GM18951 (cell line): ENCODE data around the gene KANSL3.
A peak's percentile ranks its signal among the peaks of the same experiment; 100 is the strongest.

ENCODE experiments used
- POLR2A ChIP-seq: IDR thresholded peaks from 4 replicates; pipeline ENCODE4 v1.6.1; 2011; ENCODE audit warnings: mild to moderate bottlenecking; ENCODE audit not compliant: insufficient read length, insufficient read depth; ENCODE audit errors: extremely low read depth
- in situ Hi-C: fragments of 300-500 bp; cut with MboI; formaldehyde crosslinking; loops from one replicate; pipeline ENCODE4 v1.12.0; 2022; ENCODE audit warnings: low sequenced_read_pairs, mixed read lengths, inconsistent platforms; ENCODE audit not compliant: unreplicated experiment

KANSL3 gene

DNA sequence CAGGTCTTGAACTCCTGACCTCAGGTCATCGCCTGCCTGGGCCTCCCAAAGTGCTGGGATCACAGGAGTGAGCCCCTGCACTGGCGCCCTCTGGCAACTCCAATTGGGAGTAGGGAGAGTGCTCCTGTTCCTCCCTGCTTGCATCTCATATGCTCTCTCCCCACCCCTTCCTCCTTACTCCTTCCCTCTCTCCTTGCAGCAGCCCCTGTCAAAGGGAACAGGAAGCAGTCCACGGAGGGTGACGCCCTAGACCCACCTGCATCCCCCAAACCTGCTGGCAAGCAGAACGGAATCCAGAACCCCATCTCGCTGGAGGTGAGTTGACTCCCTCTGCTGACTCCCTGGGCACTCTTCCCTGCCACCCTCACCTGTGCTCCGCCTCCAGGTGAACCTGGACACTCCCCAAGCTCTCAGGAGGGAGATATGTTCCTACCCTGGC, 90.9 kb downstream of the KANSL3 start:
- in situ Hi-C loops = no loop called here
- no peak for TF ChIP-seq POLR2A

DNA sequence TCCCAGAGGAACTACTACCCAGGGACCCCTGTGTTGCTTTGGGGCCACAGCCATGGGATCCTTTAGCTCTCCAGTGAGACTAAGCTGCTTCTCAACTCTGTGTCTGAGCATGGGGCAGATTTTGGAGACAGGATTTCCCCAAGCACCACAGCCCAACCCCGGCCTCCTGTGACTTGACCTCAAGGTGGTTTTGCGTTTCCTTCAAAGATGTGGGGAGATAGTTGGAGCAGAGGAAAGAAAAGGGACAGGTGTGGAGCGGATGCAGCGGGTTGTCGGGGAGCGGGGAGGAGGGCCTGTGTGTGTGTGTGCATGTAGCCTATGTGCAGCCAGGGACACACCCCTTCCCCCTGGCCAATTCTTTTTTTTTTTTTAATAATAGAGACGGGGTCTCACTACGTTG, 91.3 kb downstream of the KANSL3 start:
- in situ Hi-C loops = no loop called here
- no peak for TF ChIP-seq POLR2A

DNA sequence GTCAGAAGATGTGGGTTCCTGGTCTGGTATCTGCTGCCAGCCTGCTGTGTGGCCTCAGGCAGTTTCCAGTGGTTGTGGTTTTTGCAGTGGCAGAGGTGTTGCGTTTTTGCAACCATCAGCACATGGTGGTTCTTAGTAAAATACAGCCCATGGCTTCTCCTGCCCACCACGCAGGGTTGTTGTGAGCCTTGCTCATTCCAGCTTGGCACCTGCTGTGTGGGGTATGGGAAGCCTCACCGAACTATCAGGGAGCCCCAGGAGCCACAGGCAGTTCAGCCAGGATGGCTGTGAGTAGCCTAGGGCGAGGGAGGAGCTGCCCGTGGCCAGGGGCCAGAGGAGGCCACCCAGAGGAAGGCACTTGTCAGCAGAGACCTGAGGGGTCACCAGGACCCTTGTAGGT, 91.8 kb downstream of the KANSL3 start:
- in situ Hi-C loops = no loop called here
- TF ChIP-seq POLR2A = peak; percentile 9
